ENCODE results near the gene THAP11. TPM values are rescaled to one million over a fixed set of nuclear protein-coding genes. Genes with fewer than 3 reads are reported as not detected.

The THAP11 gene
- total and polyA plus RNA-seq, 2 of the 13 experiments (the other 11 are each of a cell fraction or from before 2014, with no cell fraction given), result 44.2 to 53.4 TPM

DNA sequence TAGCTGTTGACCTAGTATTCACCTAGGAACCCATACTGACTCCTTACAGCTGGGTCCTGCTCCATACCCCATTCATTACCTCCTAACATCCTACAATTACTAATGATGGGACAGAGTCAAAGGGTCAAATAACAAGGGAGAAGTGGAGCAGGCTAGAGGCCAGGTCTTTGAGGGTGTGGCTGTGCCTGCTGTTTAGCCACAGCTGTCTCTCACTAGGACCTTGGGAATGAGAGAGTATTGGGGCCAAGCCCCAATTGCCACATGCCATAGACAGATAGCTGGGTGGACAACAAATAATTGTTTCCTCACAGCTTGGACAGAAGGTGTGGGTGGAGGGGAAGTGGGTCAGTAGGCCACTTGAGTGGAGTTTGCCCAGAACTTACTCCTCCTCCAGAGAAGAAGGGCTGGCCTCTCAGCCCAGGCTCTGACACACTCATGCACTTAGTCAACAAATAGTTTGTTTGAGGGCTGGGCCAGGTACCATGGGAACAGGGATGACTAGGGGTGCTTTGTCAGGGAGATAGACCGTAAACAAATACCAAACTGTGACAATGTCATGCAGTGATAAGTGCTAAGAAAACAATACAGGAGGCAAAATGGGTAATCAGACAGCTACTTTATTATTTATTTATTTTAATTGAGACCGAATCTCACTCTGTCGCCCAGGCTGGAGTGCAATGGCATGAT lies 15.6 kb downstream of the THAP11 start (continued):
- no peak for TF ChIP-seq ZNF180 (CRISPR knock-in tag; IDR thresholded peaks at IDR 0.05; ENCODE audit: borderline replicate concordance, low read depth)
- no peak for TF ChIP-seq CBX1 (IDR thresholded peaks at IDR 0.05; ENCODE audit: low read depth)
- TF ChIP-seq, protein P1, sequence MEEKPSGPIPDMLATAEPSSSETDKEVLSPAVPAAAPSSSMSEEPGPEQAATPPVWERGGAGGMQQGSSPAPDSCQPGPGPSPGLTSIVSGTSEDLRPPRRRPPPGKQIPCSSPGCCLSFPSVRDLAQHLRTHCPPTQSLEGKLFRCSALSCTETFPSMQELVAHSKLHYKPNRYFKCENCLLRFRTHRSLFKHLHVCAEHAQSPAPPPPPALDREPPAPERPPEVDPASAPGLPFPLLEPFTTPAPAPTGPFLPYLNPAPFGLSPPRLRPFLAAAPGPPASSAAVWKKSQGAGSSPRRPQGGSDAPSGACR (CRISPR knock-in tag; IDR thresholded peaks at IDR 0.05), result no peak
- no peak for TF ChIP-seq ZNF619 (CRISPR knock-in tag; IDR thresholded peaks at IDR 0.05)
- TF ChIP-seq SOX13 (IDR thresholded peaks at IDR 0.05), result peak; percentile 47; the same call in 1 of the 2 replicates
- TF ChIP-seq SOX13 (CRISPR knock-in tag; conservative IDR thresholded peaks at IDR 0.05 in 1 of 2, IDR thresholded peaks at IDR 0.05 in 1 of 2), result peak in 1 of 2 experiments; percentile 79; a peak in 2 of 4 replicates
- TF ChIP-seq, protein P2, sequence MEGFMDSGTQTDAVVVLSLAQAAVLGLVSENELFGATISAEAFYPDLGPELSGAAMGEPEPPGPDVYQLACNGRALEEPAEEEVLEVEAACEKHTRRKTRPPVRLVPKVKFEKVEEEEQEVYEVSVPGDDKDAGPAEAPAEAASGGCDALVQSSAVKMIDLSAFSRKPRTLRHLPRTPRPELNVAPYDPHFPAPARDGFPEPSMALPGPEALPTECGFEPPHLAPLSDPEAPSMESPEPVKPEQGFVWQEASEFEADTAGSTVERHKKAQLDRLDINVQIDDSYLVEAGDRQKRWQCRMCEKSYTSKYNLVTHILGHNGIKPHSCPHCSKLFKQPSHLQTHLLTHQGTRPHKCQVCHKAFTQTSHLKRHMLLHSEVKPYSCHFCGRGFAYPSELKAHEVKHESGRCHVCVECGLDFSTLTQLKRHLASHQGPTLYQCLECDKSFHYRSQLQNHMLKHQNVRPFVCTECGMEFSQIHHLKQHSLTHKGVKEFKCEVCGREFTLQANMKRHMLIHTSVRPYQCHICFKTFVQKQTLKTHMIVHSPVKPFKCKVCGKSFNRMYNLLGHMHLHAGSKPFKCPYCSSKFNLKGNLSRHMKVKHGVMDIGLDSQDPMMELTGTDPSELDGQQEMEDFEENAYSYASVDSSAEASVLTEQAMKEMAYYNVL (CRISPR knock-in tag; IDR thresholded peaks at IDR 0.05; ENCODE audit: borderline replicate concordance), result 0 out of 2 replicates have a peak, but pooled peaks have one; percentile 32
- TF ChIP-seq ZC3H4 (CRISPR knock-in tag; IDR thresholded peaks at IDR 0.05; ENCODE audit: borderline replicate concordance), result no peak
- TF ChIP-seq, protein P3, sequence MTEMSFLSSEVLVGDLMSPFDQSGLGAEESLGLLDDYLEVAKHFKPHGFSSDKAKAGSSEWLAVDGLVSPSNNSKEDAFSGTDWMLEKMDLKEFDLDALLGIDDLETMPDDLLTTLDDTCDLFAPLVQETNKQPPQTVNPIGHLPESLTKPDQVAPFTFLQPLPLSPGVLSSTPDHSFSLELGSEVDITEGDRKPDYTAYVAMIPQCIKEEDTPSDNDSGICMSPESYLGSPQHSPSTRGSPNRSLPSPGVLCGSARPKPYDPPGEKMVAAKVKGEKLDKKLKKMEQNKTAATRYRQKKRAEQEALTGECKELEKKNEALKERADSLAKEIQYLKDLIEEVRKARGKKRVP (CRISPR knock-in tag; IDR thresholded peaks at IDR 0.05), result no peak
- TF ChIP-seq ZNF552 (CRISPR knock-in tag; IDR thresholded peaks at IDR 0.05; ENCODE audit: borderline replicate concordance), result no peak
- TF ChIP-seq ASH2L (IDR thresholded peaks at IDR 0.05; ENCODE audit: insufficient read length, low read depth, low read length), result peak; percentile 63
- no peak for TF ChIP-seq ADNP (CRISPR knock-in tag; IDR thresholded peaks at IDR 0.05)
- TF ChIP-seq ELF3 (CRISPR knock-in tag; IDR thresholded peaks at IDR 0.05), result peak; percentile 75
- TF ChIP-seq RFXAP (CRISPR knock-in tag; IDR thresholded peaks at IDR 0.05; ENCODE audit: borderline replicate concordance), result no peak
- TF ChIP-seq ZNF713 (CRISPR knock-in tag; IDR thresholded peaks at IDR 0.05), result 0 out of 2 replicates have a peak, but pooled peaks have one; percentile 90
- no peak for TF ChIP-seq CAMTA2 (CRISPR knock-in tag; IDR thresholded peaks at IDR 0.05; ENCODE audit: borderline replicate concordance)
- no peak for TF ChIP-seq IKZF4 (CRISPR knock-in tag; IDR thresholded peaks at IDR 0.05; ENCODE audit: borderline replicate concordance, low read depth, not compliant biosample characterization)
- TF ChIP-seq NBN (conservative IDR thresholded peaks at IDR 0.05), result no peak
- TF ChIP-seq NRL (CRISPR knock-in tag; IDR thresholded peaks at IDR 0.05; ENCODE audit: borderline replicate concordance), result no peak
- TF ChIP-seq, protein P4, sequence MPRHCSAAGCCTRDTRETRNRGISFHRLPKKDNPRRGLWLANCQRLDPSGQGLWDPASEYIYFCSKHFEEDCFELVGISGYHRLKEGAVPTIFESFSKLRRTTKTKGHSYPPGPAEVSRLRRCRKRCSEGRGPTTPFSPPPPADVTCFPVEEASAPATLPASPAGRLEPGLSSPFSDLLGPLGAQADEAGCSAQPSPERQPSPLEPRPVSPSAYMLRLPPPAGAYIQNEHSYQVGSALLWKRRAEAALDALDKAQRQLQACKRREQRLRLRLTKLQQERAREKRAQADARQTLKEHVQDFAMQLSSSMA (CRISPR knock-in tag; IDR thresholded peaks at IDR 0.05), result no peak
- TF ChIP-seq ZNF772 (CRISPR knock-in tag; IDR thresholded peaks at IDR 0.05), result peak; percentile 55; the same call in 1 of the 2 replicates
- peak; percentile 85 for TF ChIP-seq TGIF2 (CRISPR knock-in tag; IDR thresholded peaks at IDR 0.05)
- TF ChIP-seq FOXA3 (CRISPR knock-in tag; IDR thresholded peaks at IDR 0.05), result peak; percentile 77
- TF ChIP-seq ZNF430 (CRISPR knock-in tag; IDR thresholded peaks at IDR 0.05), result no peak
- no peak for TF ChIP-seq ZNF709 (CRISPR knock-in tag; IDR thresholded peaks at IDR 0.05)
- TF ChIP-seq GZF1 (CRISPR knock-in tag; IDR thresholded peaks at IDR 0.05), result no peak
- no peak for TF ChIP-seq STAT5B (CRISPR knock-in tag; IDR thresholded peaks at IDR 0.05)
- peak; percentile 69; the same call in 1 of the 2 replicates for TF ChIP-seq ETV5 (CRISPR knock-in tag; IDR thresholded peaks at IDR 0.05; ENCODE audit: borderline replicate concordance)

All from HepG2 (cell line).